22Rv1 (cell line): ENCODE results near the gene ARL6IP6.

Source experiments
- ZFX ChIP-seq: fragments of 450-650 bp; IDR thresholded peaks from 2 replicates; pipeline ENCODE4 v1.6.1; 2017; ENCODE audit warnings: antibody characterized with exemption, borderline replicate concordance
- TF ChIP-seq, protein P1 (sequence below): fragments of 450-650 bp; IDR thresholded peaks from 2 replicates; pipeline ENCODE4 v1.5.1; 2017; ENCODE audit warnings: mild to moderate bottlenecking

DNA sequence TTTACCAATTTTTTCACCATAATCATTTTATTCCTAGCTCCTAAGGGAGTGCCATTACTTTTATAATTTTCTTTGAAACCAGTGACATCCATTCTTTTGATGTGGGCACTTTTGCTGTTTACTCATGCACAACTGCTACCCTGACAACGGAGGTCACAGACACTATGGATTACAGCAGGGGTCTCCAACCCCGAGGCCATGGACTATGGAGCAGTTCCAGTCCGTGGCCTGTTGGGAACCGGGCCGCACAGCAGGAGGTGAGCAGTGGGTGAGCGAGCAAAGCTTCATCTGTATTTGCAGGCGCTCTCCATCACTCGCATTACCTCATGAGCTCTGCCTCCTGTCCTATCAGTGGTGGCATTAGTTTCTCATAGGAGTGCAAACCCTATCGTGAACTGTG, 35.8 kb upstream of the ARL6IP6 start:
- TF ChIP-seq, protein P1, sequence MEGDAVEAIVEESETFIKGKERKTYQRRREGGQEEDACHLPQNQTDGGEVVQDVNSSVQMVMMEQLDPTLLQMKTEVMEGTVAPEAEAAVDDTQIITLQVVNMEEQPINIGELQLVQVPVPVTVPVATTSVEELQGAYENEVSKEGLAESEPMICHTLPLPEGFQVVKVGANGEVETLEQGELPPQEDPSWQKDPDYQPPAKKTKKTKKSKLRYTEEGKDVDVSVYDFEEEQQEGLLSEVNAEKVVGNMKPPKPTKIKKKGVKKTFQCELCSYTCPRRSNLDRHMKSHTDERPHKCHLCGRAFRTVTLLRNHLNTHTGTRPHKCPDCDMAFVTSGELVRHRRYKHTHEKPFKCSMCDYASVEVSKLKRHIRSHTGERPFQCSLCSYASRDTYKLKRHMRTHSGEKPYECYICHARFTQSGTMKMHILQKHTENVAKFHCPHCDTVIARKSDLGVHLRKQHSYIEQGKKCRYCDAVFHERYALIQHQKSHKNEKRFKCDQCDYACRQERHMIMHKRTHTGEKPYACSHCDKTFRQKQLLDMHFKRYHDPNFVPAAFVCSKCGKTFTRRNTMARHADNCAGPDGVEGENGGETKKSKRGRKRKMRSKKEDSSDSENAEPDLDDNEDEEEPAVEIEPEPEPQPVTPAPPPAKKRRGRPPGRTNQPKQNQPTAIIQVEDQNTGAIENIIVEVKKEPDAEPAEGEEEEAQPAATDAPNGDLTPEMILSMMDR = no peak
- TF ChIP-seq ZFX = no peak
